EL (cell line): ENCODE results near the gene LYSMD4.

ENCODE experiments used
- DNase-seq: peaks from one replicate; pipeline ENCODE4 v3.0.0-alpha.2; 2016

LYSMD4 gene

DNA sequence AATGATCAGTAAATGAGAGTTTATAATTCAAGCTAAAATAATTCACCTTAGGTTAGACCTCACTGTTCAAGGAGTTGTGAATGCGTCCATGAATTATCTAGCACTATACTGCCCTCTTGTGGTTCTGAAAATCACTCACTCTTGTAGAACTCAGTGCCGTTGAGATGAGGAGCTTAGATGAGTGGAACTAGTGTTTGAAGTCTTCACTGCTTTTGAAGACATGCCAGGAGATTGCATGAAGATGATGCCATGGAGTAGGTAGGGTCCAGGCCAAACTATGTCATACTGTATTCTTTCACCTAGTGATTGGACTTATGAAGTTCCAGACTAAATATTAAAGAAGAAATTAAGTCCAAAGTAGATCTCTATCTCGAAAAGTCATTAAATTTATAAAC, 28.8 kb downstream of the LYSMD4 start:
- peak; percentile 85 for DNase-seq

DNA sequence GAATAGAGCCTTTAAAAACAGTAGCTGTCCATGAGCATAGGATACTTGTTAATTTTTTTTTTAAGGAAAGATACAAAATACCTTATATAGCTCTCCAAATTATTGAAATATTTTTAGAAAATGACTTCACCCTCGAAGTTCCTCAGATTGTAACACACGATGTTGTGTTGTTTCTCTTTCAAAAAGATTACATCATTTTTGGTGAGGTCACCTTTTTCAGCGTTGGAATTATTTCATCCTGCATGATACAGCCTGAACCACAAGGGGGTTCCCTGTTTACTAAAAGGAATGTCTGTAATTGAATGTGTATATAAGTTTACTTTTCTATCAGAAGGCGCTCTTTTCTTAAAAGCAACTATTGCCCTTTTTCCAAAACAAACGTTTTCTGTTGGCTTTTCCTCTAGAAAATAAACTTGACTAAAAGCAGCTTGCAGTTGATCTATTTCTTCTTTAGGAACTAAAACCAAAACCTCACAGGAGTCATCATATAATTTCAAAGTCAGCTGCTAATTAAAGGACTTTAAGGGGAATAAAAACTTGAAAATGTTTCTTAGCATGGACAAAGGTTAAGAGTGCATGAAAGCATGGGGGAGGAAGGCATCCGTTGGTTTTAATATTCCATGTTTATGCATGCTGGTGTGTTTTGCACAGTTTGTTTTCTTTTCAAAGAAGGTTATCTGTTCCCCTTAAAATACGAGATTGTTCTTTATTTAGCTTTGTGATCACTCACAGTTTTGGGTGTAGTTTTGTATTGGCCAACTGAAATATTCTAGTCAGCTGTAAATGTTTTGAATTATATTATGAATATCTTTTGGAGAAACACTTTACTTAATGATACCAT, 29.4 kb downstream of the LYSMD4 start:
- DNase-seq = peak; percentile 91

DNA sequence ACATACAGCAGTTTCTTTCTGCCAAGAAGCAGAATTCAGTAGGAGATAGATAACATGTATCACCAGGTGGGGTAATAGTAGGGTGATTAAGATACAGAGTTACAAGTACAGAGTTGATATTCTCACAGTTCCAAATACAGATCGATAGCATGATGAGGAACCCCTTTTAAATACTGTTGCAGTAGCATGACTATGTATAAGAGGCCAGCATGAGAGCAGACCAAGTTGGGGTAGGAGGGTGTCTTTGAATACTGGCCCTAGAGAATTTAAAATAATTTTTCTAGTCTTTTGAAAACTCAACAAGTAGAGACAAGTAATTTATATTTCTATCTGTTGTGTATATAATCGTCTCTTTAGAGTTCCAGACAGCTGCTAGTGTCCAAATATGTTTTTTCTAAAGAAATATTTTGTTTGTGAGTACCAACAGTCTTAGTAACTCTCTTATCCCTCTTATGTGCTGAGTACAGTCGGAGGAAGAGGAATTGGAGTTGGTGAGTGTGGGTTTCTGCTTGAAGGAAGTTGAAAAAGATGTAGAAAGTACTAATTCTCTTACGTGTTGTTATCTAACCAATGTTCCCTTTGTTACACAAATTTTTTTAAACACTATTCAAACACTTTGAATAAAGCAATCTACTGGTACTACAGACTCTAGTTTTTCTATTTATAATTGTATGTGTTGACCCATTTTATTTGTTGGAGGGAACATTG, 30.2 kb downstream of the LYSMD4 start:
- DNase-seq = peak; percentile 35

DNA sequence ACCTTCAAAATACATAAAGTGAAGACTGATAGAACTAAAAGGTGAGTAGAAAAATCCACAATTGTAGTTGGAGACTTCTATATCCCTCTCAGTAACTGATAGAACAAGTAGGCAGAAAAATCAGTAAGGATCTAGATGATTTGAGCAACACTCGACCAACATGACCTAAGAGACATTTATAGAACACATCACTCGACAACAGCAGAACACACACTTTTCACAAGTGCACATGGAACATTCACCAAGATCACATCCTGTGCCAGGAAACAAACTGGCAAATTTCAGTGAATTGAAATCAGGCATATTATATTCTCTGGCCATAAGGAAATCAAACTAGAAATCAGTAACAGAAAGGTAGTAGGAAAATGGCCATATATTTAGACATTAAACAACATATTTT, 37.1 kb downstream of the LYSMD4 start:
- DNase-seq = no peak

GRCh38 chr15:99692825-99693224, 40.4 kb downstream of the LYSMD4 start:
- DNase-seq = peak; percentile 67

GRCh38 chr15:99686290-99686689, 46.9 kb downstream of the LYSMD4 start:
- DNase-seq = no peak

DNA sequence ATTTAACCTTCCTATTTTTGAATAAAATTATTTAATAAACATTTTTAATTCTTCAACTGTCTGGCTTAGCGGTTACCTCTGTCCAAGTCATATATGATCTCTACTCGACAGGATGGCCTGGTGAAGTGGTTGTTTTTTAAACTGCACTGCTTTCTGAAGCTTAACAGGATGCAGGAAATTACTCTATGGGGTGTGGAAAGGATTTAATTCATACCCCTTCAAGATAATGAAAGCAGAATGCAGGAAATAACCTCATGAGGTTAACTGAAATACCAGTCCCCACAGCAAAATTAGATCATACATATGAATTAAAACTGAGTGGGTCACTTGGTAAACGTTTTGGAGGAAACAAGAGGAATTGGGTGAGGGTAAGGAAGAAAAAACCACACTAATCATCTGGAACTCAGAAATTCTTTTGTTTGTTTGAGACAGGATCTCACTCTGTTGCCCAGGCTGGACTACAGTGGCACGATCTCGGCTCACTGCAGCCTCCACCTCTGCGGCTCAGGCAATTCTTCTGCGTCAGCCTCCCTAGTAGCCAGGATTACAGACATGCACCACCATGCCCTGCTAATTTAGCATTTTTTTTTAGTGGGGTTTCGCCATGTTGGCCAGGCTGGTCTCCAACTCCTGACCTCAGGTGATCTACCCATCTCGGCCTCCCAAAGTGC, 50.1 kb downstream of the LYSMD4 start:
- peak; percentile 55 for DNase-seq

DNA sequence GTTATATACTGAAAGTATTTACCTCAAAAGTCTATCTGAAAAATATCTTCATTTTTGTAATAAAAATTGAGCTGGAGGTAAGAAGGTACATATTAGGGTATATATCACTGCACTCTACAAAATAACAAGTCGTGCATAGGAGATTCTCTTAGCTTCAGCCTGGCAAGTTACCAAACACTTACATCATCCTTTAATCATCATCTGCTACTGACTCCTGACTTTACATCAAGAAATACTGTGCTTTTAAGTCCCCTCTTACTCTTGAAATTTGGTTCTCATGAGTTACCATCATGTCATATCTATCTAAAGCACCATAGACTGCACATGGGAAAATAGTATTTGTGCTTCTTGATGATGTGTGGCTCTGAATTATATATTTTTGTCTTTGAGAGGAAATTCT, 50.8 kb downstream of the LYSMD4 start:
- DNase-seq = peak; percentile 82

DNA sequence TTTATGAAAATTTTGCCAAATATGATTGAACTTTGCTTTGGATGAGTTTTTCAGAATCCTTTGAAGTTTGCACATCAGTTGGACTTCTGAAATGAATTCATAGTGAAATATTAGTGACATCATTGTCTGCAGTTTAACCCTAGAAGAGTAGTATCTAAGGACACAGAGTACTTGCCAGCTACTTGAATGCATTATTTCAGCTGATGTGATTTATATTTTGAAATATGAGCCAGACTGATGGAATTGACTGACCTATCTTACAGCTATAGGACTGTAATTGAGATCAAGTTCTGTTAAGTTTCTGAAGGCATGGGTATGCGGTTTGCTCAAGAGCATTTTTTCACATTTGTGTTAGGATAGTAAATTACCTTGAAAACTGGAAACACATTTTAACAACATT, 51.2 kb downstream of the LYSMD4 start:
- no peak for DNase-seq

DNA sequence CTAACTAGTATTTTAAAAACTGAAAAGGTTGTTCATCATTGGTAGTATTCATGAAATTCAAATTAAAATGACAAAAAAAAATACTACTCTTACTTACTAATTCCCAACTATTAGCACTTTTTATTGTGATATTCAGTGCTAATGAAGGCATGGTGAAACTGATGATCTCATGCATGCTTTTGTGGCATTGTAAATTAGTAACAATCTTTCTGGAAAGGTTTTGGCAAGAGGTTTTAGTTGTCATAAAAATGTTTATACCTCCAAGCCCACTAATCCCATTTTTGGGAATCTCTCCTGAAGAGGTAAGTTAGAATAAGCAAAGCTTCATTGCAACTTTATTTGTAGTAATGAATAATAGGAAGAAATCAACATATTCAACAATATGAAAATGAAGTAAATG, 53.0 kb downstream of the LYSMD4 start:
- DNase-seq = no peak

DNA sequence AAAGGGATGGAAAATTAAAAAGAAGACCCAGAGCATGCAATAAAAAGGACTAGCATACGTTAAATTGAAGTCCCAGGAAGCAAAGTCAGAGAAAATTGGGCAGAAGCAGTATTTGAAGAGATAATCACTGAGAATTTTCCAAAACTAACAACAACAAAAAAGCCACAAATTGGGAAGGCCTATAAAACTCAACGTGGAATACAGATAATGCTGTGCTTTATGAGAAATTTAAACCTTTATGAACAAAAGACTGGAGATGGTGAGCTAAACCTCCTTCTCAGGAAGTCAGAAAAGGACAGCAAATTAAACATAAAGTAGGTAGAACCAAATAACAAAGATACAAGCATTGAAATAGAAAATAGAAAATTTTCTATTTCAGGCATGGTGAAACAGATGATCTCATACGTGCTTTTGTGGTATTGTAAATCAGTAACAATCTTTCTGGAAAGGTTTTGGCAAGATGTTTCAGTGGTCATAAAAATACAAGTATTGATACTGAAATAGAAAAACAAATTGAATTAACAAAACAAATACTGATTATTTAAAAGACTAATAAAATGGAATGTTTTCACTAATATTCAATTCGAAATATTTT, 55.6 kb downstream of the LYSMD4 start:
- no peak for DNase-seq
